GM19240 (cell line): Measurements from ENCODE around the gene RCOR3.

Experiments
- DNase-seq: peaks from one replicate; pipeline ENCODE4 v3.0.0; 2011; ENCODE audit warnings: low spot score; ENCODE audit not compliant: insufficient read length

RCOR3 gene

DNA sequence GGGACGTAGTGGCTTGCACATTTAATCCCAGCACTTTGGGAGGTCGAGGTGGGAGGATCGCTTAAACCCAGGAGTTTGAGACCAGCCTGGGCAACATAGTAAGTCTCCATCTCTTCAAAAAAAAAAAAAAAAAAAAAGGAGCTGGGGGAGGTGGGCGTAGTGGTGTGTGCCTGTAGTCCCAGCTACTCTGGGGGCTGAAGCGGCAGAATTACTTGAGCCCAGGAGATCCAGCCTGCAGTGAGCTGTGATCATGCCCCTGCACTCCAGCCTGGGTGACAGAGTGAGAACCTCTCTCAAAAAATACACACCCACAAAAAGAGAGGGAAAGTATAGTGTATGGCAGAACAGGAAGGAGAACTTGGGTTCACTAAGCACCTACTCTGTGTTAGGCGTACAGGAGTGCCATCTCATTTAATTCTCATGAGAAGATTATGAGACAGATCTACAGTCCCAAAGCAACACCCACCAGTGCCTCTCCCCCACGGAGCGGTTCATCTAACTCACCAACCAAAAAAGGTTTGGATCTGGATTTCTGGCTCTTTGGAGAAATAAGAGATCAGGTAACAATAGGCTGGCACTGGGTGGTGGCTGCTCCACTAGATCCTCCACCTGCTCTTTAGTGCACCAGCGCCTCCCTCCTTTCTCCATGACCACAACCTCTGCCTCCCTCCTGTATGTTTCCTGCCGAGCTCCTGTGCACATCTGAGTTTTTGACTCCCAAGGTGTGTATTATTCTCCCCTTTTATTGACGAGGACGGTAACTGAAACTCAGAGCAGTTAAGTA is 66.0 kb downstream of the RCOR3 start:
- no peak for DNase-seq

DNA sequence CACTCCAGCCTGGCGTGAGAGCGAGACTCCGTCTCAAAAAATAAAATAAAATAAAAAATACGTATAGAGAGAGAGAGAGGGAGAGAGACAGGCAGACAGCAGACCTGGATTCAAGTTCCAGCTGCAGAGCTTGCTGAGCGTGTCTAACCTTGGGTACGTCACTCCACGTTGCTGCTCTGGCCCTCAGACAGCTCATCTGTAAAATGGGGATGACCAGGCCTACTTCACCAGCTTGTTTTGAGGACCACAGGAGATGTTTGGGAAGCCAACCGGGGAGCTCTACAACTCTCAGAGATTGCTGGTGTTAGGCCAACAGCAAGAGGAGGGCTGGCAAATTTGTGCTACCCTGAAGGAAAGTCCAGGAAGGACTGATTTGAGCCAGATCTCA is 67.0 kb downstream of the RCOR3 start:
- DNase-seq, result no peak

DNA sequence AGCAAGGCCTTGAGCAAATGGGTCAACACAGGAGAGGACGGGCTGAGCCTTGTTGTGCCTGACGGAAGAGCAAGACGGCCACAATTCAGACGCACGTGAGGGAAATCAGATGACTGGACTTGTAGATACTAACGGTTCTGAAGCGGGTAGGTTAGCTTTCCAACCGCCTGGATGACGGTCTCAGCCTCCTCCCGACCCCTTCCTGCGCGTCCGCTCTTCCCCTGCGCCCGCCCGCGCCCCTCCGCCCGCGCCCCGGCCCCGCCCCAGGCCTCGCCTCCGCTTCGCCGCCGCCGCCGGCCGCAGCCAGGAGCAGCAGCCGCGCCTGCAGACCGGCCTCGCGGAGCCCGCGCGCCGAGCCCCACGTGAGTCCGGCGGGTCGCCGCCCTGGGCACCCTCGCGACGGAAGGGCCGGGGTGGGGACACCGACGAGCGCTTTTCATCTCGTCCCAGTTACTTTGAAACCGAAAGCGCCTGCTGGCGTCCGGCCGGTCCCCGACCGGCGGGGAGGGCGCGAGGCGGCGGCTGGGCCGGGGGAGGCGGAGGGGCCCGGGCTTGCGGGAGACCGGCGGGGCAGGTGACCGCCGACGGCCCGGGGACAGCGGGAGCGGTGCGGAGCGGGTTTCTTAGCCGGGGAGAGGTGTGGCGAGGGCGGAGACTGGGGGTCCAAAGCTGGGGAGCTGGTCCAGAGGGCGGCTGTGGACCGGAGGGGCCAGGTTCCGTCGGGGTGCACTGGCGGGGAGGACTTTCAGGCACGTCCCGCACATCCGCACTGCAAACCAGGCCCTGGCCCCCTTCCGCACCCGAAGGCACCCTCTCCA is 67.6 kb downstream of the RCOR3 start, which contains the start of gene TRAF5:
Gene TRAF5, plus strand, starts transcription at position 306 of the 818 bp plus-strand sequence. CDS start 26,407 bp downstream, outside the sequence.
- DNase-seq, result no peak

DNA sequence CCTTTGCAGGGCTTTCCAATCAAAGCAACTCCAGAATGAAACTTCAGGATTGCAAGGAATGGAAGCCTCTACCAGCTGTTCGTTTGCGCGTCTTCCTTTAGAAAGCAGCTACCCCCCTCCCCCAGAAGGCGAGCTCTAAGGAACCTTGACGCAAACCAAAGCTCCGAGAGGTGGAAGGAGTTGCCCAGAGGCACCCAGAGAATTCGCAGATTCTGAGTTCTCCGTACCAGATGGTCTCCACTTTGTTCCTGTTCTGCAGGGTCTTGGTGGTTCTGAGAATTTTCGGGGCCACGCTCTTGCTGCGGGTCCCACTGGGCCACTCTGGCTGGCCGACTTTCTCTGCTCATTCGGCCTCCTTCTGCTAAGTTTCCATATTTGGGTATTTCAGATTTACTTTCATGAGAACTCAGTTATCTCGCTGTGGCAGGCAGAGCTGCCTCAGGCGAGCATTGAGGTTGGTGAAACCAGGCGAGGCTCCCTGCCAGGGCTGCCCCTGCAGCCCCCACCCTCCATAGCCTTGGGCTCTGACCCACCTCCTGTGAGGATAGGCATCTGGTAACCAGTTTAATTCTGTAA is 68.3 kb downstream of the RCOR3 start:
- no peak for DNase-seq

DNA sequence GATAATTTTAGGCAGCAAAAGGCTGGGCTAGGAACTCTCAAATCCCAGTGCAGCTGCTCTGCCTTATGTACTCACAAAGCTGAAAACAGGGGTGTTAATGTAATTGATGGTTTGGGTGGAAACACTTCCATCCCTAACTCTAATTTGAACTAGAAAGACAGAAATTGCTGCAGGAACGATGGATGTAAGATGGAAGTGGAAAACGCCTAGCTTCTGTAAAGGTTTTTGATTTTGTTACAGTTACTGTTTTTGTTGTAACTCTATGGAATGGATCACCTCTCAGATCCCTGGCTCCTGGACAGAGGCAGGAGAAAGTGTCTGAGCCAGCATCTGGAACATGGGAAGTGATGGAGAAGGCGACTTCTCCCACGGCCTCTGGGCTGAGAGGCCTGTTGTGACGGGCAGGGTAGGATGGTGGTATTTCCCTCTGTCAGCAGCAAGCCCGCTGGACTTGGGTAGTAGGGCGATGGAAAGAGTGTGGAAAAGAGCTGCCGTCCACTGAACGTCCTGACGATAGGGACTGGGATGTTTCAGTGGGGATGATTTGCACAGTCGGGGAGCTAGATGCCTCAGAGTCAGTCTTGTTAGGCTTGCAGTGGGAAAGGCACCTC is 69.0 kb downstream of the RCOR3 start:
- DNase-seq, result no peak

DNA sequence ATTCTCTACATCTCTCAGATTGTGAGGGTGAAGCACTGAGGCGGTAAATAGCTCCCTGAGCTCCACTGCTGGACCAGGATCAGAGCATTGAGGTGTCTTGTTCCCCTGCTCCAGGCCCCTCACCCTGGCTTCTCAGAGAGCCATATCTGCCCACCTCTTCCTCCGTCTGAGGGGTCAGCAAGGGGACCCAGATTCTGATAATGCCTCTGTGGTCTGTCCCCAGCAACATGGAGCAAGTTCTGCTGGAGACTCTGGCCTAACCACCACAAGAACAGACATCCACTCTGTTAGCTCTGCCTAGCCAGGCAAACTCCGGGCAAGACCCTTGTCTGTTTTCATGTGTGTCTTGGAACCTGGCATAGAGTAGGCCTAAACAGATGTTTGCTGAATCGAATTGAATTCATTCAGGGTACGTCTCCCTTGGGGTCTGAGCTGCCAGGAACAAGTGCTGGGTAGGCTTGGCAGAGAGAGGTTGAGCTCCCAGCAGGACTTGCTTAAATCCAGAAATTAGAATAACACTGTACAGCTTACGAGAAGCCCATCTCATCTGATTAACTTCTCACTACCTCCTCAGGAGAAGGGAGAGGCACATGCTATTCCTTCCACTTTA is 69.8 kb downstream of the RCOR3 start:
- DNase-seq, result no peak

DNA sequence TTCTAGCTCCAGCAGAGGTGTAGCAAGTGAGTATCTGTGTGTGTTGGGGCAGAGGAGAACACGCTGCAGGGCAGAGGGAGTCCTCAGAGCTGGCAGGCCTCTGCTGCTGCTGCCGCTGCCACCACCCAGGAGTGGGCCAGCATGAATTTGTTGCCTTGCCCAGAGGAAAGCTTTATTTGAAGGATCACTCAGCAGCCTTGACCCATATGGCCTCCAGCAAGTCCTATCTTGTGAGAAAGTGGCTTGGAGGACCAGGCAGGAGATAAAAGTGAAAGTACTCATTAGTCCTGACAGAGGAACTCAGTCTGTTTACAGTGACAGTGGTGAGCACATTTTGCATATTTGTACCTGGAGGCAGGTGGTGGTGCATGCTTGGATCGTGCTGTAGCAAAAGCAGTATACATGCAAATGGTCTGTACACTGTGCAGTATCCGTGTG is 70.6 kb downstream of the RCOR3 start:
- DNase-seq, result no peak

DNA sequence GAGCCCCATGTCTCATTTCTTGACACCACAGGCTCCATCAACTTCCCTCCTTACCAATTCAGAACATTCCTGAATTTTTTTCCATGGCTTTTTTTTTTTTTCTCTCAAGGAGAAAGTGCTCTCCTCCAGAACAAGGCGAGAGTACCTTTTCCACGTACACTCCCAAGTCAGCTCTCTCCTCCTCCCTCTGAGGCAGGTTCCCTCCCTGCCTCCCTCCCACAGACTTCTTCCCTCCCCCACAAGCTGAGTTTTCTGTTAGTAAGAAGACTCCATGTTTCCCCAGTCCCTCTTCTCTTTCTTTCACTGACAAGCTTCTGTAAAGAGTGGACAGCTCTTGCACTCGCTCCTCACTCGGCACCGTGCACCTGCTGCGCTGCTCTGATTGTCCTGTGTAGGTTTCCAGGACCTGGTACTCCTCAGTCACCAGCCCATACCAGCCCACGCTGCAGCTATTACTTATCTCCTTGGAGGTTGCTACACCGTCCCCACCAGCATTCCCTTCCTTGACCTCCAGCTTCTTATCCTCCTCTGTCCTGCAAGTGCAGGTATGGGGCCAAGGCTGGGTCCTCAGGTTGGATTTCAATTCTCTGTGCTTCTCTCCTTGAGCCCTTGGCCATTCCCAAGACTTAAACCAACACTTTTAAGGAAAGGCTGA is 71.2 kb downstream of the RCOR3 start:
- DNase-seq, result no peak

DNA sequence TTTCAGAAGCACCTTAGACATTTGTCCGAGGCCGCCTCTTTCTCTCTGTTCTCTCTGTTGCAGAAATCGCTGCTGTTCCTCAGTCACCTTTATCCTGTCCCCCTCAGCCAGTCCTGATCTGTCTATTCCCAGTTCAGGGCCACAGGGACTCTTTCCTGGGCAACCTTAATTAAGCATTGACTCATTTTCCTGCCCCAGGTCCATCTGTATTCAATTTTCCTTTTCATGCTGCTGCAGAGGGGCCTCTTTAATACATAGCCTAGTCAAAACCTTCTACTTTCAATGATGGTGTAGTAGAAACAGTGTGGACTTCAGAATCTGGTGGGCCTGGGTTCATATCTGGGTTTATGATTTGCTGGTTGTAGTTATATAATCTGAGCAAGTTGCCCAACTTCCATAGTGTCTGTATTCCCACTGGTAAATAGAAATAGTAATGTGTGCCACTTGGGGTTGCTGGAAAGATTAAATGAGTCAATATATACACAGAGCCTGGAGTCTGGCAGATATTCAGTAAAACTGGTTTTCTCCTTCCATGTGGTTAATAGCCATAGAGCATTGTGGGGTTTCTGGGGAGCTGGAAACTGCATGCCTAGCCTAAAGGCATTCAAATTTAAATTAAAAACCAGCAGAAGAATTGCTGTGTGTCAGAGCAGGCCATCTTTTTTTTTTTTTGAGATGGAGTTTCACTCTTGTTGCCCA is 72.0 kb downstream of the RCOR3 start:
- no peak for DNase-seq

DNA sequence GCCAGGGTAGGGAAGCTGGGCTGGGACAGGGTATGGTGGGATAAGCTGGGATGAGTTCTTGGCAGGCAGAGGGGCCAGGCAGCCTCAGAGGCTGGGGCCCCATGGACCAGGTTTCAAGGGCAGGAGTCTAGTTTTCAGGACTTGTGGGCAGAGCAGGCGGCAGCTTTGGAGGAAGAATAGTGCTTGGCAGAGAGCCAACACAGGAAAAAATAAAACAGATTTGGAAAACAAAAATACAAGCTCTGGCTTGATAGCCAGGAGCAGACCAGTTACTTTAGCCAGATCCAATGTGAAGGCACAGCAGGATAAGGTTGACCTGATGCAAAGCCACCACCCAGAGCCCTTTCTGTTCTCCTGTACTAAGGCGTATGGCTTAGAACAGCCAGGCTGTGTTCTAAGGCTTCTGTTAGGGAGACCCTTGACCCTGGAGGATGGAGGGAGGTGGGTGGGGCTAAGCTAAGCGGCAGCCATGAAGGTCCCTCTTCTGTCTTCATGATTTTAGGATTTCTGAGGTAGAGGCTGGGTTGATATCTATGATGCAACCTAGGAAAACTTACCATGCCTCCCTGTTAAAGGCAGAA is 73.0 kb downstream of the RCOR3 start:
- DNase-seq, result no peak

DNA sequence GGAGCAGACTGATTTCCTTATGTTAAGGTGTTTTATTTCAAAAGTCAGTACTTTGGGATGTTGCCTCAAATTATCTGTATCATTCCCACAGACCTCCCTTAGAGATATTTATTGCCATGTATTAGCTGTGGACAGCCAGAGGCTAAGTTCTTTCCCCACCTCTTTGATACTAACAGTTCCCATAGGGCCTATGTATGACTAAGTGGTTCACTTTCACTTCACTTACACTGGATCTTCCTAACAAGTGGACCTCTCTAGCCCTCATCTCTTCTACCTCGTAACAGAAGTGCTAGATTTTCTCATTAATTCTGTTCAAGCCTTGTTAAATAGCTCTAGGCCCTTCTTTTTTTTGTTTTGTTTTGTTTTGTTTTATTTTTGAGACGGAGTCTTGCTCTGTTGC is 73.7 kb downstream of the RCOR3 start:
- DNase-seq, result no peak

DNA sequence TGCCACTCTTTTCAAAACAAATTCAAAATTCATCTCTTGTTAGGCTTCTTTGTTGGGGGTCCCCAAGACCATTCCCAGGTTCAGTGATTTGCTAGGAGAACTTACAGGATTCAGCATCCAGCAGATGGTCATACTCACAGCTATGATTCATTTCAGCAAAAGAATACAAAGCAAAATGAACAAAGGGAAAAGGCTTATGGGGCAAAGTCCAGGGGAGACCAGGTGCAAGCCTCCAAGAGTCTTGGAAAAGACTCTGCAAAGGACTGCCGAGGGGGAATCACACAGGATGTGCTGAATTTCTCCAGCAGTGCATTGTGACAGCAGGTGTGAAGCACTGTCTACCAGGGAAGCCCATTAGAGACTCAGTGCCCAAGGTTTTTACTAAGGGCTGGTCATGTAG is 74.7 kb downstream of the RCOR3 start:
- DNase-seq, result no peak

DNA sequence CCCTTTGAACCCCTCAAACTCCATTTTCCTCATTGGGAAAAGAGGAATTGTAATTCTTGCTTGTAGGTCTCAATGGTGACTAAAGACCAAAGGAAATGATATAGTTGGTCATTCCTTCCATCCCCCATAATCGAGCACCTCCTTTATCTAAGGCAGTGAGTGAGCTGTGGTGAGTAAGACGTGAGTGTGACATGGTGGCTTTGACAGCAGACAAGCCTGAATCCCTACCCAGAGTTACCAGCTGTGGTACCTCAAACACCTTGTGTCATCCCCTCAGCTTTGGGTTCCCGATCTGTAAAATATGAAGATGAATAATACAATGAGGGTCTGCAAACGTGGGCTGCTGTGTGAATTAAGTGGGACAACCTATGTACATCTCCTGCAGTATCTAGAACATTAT is 75.8 kb downstream of the RCOR3 start:
- DNase-seq, result no peak

DNA sequence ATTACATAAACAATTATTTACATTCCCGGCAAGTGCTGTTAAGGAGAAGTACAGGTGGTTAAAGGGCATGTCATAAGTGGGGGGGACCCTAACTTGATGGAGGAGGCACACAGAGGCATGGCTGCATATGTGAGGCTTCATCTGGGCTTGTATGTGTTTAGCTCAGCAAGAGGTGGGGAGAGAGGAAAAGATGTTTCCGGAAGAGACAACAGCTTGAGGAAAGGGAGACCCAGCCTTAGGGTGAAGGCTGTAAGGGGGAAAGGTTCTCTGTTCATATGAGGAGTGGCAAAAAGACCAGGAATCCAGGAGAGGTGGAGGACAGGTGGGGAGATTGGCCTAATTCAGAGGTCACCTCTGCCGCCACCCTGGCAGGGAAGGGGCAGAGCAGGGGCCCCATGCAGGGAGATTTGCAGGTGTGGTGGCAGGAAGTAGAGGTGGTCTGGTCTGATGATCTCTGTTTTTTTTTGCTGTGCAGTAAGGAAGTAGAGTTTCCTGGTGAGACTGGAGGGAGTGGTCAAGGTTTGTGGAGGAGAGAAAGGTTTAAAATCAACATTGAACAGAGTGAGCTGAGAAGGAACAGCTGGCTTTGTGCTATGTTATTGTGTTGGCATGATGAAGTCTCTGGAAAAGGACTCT is 76.5 kb downstream of the RCOR3 start:
- no peak for DNase-seq

DNA sequence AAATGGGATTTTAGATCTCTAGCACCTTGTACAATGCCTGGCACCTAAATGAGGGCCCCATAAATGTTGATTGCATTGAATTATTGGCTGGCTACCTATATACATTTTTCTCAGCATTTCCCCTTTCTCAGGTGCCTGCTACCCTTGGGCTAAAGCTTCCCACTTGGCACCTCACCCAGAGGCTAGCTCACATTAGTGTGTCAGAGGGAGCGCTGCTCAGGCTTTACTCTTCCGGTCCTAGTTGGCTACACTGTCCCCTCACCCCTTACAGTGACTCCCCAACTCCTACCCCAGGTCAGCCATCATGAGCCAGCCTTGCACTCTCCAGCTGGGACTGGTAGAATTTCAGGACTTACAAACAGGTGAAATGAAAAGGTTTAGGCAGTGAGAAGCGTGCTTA is 77.0 kb downstream of the RCOR3 start:
- no peak for DNase-seq

DNA sequence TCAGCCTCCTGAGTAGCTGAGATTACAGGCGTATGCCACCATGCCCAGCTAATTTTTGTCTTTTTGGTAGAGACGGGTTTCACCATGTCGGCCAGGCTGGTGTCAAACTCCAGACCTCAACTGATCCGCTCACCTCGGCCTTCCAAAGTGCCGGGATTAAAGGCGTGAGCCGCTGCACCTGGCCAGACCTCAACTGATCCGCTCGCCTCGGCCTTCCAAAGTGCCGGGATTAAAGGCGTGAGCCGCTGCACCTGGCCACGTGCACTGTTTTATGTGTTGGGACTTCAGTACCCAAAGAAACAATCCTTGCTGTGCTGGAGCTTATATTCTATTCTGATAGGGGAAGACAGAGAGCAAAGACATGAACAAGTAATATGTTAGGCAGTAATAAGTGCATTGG is 77.6 kb downstream of the RCOR3 start:
- DNase-seq, result no peak

DNA sequence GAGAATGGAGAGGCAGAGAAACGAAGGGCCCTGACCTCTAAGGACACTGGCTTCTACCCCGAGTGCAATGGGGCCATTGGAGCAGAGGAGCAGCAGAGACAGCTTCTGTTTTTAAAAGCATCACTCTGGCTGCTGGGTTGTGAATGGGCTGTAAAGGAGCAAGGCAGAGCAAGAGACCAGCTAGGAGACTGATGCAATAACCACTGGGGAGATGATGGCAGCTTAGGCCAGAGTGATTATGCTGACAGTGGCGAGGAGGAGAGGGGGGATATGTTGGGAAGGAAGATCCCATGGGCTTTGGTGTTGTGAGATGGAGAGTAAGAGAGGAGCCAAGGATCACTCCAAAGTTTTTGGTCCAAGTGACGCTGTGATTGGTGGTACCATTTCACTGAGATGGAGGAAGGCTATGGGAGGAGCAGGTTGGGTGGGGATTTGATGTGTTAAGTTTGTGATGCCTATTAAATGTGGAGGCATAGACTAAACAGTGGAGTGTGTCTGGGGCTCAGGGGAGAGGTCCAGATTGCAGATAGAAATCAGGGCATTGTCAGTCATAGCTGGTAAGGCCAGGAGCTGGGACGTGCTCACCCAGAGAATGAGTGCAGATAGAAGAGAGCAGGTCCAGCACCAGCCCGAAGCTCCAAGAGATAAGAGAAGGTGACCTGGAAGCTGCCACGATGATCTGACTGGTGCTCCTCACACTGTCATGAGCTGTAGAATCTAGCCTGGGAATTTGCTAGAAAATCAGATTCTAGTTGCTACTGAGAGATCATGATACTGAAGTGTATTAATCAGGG is 78.5 kb downstream of the RCOR3 start:
- no peak for DNase-seq

DNA sequence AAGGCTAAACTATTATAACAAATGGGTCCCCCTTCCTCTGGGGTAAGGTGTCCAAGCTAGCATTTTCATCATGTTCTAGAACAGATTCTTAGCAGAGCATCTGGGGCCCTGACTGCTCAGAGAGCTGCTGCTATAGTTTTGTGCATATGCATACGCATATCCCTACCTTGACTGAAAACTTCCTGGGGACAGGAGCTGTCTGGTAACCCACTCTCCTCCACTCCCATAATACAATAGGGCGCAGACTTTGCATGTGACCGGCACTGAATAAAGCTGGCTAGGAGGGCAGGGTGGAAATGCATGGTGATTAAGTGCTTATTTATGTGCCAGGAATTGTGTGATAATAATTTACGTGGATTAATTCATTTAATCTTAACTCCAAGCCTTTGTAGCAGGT is 79.1 kb downstream of the RCOR3 start:
- no peak for DNase-seq

DNA sequence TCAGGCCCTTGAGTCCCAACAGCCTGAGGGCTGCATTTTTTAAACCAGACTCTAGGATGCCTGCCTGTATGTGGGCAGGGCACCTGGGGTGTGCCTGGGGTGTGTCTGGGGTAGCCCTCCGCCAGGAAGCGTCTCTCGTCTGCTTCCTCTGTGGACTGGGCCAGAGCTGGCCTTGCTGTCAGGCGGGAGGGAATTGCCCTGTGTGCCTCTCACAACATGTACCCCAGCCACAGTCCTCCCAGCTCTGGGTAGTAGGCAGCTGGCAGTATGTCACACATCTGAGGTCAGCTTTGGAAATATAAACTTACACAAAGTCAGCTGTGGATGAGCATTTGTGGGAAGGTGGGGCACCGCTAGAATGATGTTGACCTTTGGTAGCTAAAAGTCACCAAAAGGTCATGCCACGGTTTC is 80.5 kb downstream of the RCOR3 start:
- no peak for DNase-seq
